Omental fat pad (tissue), 4 donors: ENCODE measurements around the gene MDH1B. TPM values are rescaled to one million over a fixed set of nuclear protein-coding genes. Genes with fewer than 3 reads are reported as not detected.

Experiments
- ATAC-seq: fragments of 150-250 bp; one replicate; pipeline ENCODE4 v1.9.1; 2016; ENCODE audit warnings: mild to moderate bottlenecking, moderate library complexity; ENCODE audit not compliant: low FRiP score
- DNase-seq: peaks from one replicate; pipeline ENCODE4 v3.0.0-alpha.2; 2019; ENCODE audit warnings: low spot score
- CTCF ChIP-seq, 3 donors: fragments of 450-650 bp; IDR thresholded peaks; one replicate each; pipeline ENCODE4 v1.5.1; 2016 to 2017; ENCODE audit warnings: antibody characterized with exemption in 3 of 3, mild to moderate bottlenecking in 3 of 3, moderate library complexity in 2 of 3
- total RNA-seq, 4 donors: library from RNA; depleted of rRNA; stranded (reverse); fragments of >200 nt; gene quantifications; one replicate each; pipeline ENCODE4 v1.1.0, GENCODE V29; 2016

MDH1B gene
- total RNA-seq, 4 donors from 2014 or later, result 0.63 to 3.3 (median 1.2) TPM; not detected in 1

DNA sequence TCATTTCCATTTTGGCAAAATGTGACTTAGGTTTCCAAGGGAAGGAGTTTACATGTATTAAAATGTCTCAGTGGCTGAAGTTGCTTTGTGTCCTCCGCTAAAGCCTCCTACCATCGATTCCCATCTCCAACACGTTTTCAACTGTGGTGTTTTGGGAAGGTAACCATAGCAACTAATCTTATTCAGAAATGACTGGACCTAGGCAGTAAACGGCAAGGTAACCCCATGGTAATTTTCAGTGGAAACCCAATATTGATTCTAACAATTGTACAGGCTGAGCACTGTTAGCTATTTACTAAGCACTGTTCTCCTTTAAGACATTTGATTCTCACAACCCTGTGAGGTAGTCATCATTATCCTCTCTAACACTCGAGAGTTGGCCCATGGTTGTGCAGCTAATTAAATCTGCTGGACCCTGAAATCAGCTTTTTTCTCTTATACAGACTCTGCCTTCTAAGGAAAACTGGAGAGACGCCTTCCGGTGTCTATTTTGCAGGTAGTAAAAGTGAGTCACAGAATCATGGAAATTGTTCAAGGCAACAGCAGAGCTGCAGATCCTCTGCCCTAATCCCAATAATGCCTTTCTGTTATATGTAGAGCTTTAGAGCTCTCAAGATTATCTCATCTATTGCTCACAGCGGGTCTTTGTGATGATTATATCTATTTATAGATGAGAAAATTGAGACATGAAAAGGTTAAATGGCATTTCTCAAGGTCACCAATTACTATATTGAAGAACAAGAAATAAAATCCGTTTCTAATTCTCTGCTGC, 36.5 kb upstream of the MDH1B start:
- no peak for TF ChIP-seq CTCF (IDR thresholded peaks at IDR 0.05)
- ATAC-seq, result no peak
- DNase-seq, result no peak

- DNase-seq (no peak), ATAC-seq (peak; percentile 69)
- TF ChIP-seq CTCF (IDR thresholded peaks at IDR 0.05), result peak in 1 of 3 donors; percentile 51
Observed at GRCh38 chr2:206800506-206801417, 35.6 kb upstream of the MDH1B start.

DNA sequence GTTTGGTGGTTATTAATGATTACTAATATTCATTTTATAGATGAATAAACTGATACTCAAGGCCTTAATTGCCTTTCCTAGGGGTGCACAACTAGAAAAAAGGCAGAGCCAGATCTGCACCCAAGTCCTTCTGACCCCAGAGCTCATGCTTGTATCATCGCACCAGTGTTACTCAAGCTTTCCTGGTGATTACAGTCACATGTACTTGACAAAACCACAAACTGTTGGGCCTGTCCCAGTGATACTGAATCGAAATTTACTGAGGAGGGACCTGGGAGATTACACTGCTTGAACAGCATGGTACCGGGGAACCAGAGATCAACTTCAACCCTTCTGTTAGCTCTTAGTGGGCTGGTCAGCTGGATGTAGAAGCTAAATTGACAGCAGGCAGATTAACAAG, 34.0 kb upstream of the MDH1B start:
- DNase-seq (no peak), ATAC-seq (no peak)
- TF ChIP-seq CTCF (IDR thresholded peaks at IDR 0.05), result no peak

GRCh38 chr2:206798000-206798399, 32.9 kb upstream of the MDH1B start:
- DNase-seq (no peak), ATAC-seq (no peak)
- no peak for TF ChIP-seq CTCF (IDR thresholded peaks at IDR 0.05)

DNA sequence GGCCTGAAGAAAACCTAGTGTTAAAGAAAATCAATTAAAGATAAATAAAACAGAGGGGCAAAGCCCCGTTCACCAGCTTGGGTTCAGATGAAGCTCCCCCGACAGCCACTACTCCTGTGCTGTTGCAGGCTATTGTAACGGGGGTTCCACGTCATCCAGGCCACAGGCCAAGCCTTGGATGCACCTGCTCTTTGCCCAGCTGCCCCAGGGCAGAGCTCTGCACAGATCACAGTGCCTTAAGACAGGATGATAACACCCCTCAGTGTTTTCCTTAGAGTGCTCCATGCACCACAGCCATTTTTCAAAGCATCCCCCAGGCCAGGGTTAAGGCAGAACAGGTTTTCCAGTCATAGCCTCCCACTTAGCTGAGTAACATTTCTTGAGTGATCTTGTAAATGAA, 32.2 kb upstream of the MDH1B start:
- no peak for DNase-seq
- TF ChIP-seq CTCF (IDR thresholded peaks at IDR 0.05), result no peak
- ATAC-seq, result no peak

GRCh38 chr2:206792645-206793044, 27.5 kb upstream of the MDH1B start:
- no peak for TF ChIP-seq CTCF (IDR thresholded peaks at IDR 0.05)
- DNase-seq (no peak), ATAC-seq (no peak)
